Measurements from ENCODE around the gene ECD. TPM values are rescaled to one million over a fixed set of nuclear protein-coding genes. Genes with fewer than 3 reads are reported as not detected.
A peak's percentile ranks its signal among the peaks of the same experiment; 100 is the strongest.

The ECD gene
- 25.4 TPM for total RNA-seq (2021; ENCODE audit: unreplicated experiment)
- polyA plus RNA-seq (2012) = 10.6 and 13.8 TPM in 2 replicates
- Bru-seq, nascent RNA = percentile 88 among the genes with signal in this experiment
- BruChase-seq, experiment 1, labeled RNA remaining after a 6-hour chase = percentile 80 among the genes with signal in this experiment
- percentile 74 among the genes with signal in this experiment for BruChase-seq, experiment 2, labeled RNA remaining after a 2-hour chase
- long read RNA-seq, transcript ECD-201 (14 exons, 3,069 nt) = major isoform, 60 of 77 reads
- long read RNA-seq, partial matches to known transcripts = 2 of 77 reads
- long read RNA-seq, other reads (novel, unspliced or antisense) = 15 of 77 reads

DNA sequence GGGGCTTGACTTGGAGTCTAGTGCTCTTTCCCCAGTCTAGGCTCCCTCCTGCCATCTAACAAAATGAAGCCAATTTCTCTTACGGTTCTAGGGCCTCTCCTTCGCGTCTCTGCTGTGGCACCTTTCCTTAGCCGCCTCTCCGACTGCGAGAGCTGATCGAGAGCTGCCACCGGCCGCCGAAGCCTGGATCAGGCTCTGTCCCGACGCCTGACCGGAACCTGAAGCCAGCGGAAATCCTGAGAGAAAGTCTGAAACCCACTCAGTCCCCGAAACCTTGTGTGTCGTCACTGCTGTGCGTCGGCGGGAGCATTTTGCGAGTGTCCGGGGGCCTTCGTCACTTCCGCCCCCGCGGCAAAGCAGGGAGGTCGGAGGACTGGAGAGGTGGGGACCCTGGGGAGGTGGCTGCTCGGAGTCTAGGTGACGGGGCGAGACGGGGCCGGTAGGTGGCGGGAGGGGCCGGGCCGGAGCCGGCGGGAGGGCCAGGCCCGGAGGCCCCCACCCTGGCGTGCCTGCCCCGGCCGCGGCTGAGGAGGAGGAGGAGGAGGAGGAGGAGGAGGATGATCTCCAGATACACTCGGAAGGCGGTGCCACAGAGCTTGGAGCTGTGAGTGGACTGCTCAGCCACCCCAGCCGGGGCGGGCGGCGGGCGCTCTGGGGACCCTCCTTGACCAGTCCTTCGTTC lies at the start of gene ECD, which contains the start of gene FAM149B1:
ECD (minus strand) TSS at position 226 of the 682 bp plus-strand sequence. CDS start 4,071 bp downstream, outside the sequence.
FAM149B1 (plus strand) TSS at position 337 of the 682 bp plus-strand sequence; CDS start at position 558, 221 bp downstream.
- CTCF ChIA-PET = interaction anchor here (1.2 to 1.6 kb wide), 2 partner anchors 9 to 10 kb away, joined by 3 read pairs; no protein-coding TSS in a partner anchor
- POLR2A ChIA-PET = interaction anchor here (1.5 kb wide), 1 partner anchor 72 kb away, joined by 4 read pairs; the partner anchor contains the start of gene P4HA1
- TF ChIP-seq CEBPB (IDR thresholded peaks at IDR 0.05; ENCODE audit: low read depth) (no peak), CTCF (IDR thresholded peaks at IDR 0.05 in 2 of 3, conservative IDR thresholded peaks at IDR 0.05 in 1 of 3; ENCODE audit: borderline replicate concordance in 1 of 3, insufficient read depth in 1 of 3, low read depth in 2 of 3, low read length in 2 of 3) (0 out of 6 replicates have a peak, but pooled peaks of 1 of the 3 experiments have one; percentile 7), FOSL1 (IDR thresholded peaks at IDR 0.05; ENCODE audit: low read depth) (no peak; the same call in 1 of the 2 replicates), MAX (IDR thresholded peaks at IDR 0.05) (peak; percentile 73), EZH2 (IDR thresholded peaks at IDR 0.05) (no peak), YY1 (IDR thresholded peaks at IDR 0.05; ENCODE audit: extremely low read depth, insufficient replicate concordance, low read depth, low read length) (peak; percentile 72), ELF1 (IDR thresholded peaks at IDR 0.05; ENCODE audit: borderline replicate concordance, low read depth) (peak; percentile 45), EZH2phosphoT487 (IDR thresholded peaks at IDR 0.05; ENCODE audit: borderline replicate concordance) (no peak), RAD21 (IDR thresholded peaks at IDR 0.05; ENCODE audit: low read depth) (no peak), POLR2AphosphoS5 (IDR thresholded peaks at IDR 0.05; ENCODE audit: low read depth, low read length) (peak; percentile 97), TCF7L2 (IDR thresholded peaks at IDR 0.05; ENCODE audit: borderline replicate concordance, extremely low read depth, insufficient read depth, insufficient read length) (peak; percentile 29), ZFX (IDR thresholded peaks at IDR 0.05) (0 out of 2 replicates have a peak, but pooled peaks have one; percentile 34), ATF3 (IDR thresholded peaks at IDR 0.05) (no peak), CBX3 (IDR thresholded peaks at IDR 0.05; ENCODE audit: low read depth) (peak; percentile 89; the same call in 1 of the 2 replicates), POLR2A (IDR thresholded peaks at IDR 0.05; ENCODE audit: borderline replicate concordance, extremely low read depth, insufficient read depth, insufficient read length) (peak; percentile 86), SIN3A (IDR thresholded peaks at IDR 0.05; ENCODE audit: low read depth) (peak; percentile 93)
- TF ChIP-seq, protein P1, sequence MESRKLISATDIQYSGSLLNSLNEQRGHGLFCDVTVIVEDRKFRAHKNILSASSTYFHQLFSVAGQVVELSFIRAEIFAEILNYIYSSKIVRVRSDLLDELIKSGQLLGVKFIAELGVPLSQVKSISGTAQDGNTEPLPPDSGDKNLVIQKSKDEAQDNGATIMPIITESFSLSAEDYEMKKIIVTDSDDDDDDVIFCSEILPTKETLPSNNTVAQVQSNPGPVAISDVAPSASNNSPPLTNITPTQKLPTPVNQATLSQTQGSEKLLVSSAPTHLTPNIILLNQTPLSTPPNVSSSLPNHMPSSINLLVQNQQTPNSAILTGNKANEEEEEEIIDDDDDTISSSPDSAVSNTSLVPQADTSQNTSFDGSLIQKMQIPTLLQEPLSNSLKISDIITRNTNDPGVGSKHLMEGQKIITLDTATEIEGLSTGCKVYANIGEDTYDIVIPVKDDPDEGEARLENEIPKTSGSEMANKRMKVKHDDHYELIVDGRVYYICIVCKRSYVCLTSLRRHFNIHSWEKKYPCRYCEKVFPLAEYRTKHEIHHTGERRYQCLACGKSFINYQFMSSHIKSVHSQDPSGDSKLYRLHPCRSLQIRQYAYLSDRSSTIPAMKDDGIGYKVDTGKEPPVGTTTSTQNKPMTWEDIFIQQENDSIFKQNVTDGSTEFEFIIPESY (IDR thresholded peaks at IDR 0.05; ENCODE audit: extremely low read depth, insufficient replicate concordance, low read length) = no peak

More for the DNA sequence above, at the start of gene ECD, which contains the start of gene FAM149B1:
- no peaks in the 10 kb centered on the region for H3K27me3 ChIP-seq (ENCODE audit: insufficient read depth, low read length)
- no peaks in the 10 kb centered on the region for H3K9me2 ChIP-seq (ENCODE audit: insufficient read depth)
- peaks cover 0 to 10% of the 10 kb centered on the region in 2 experiments; a peak in 1 of 4 replicates for H3K4me1 ChIP-seq (ENCODE audit: control insufficient read depth in 1 of 2, insufficient read depth in 2 of 2, low read length in 2 of 2)
- peak; percentile 95 for ATAC-seq
- H3K4me3 ChIP-seq (replicated peaks in 1 of 2; ENCODE audit: low read depth in 1 of 2, low read length in 2 of 2) = peak within 1 kb of the TSS; percentile 73 to 99
- no peaks in the 10 kb centered on the region for H4K20me1 ChIP-seq (ENCODE audit: insufficient read depth)
- intact Hi-C loops (cut with micrococcal nuclease) = loop anchor here (10.0 kb wide), 1 partner anchor 803 kb away; no protein-coding TSS in a partner anchor
- H3K79me2 ChIP-seq (ENCODE audit: insufficient read depth, low read length) = peaks cover 55% of the 10 kb centered on the region
- RAD21 ChIA-PET (ENCODE audit: low non-redundant PET in 1 of 2, low total read pairs in 2 of 2, uncharacterized antibody in 2 of 2, unreplicated experiment in 2 of 2) = no interaction called here
- peak within 1 kb of the TSS; percentile 79 for H3K9ac ChIP-seq (ENCODE audit: low read length)
- peaks cover 1 to 8% of the 10 kb centered on the region in 2 experiments; a peak in 1 of 4 replicates for H3K36me3 ChIP-seq (ENCODE audit: control insufficient read depth in 1 of 2, insufficient read depth in 2 of 2, low read length in 2 of 2)
- peak within 1 kb of the TSS; percentile 75 for H3K27ac ChIP-seq (ENCODE audit: low read depth, low read length)
- peak; percentile 90 for DNase-seq (ENCODE audit: low read depth, low spot score)
- H3K4me2 ChIP-seq (ENCODE audit: low read length) = peak within 1 kb of the TSS; percentile 84
- BruUV-seq (replicated peaks) = no TSS peak
- H2AFZ ChIP-seq (ENCODE audit: low read depth, low read length, poor library complexity, severe bottlenecking) = no peak within 1 kb of the TSS
- no peaks in the 10 kb centered on the region for H3K9me3 ChIP-seq (ENCODE audit: control insufficient read depth in 1 of 2, insufficient read depth in 1 of 2, low read depth in 1 of 2, low read length in 2 of 2)

Measured in HCT116 (cell line).